HEK293 (cell line): ENCODE measurements around the gene GLI1.

Source experiments
- CTCF ChIP-seq: fragments of 450-650 bp; formaldehyde crosslinking; IDR thresholded peaks from 2 replicates; pipeline ENCODE4 v1.5.1; 2016; ENCODE audit warnings: missing biosample characterization, missing genetic modification characterization
- PBX3 ChIP-seq: sonication (generic); formaldehyde crosslinking; IDR thresholded peaks from 2 replicates; pipeline ENCODE4 v1.8.1; 2022; ENCODE audit warnings: mild to moderate bottlenecking, moderate library complexity, missing genetic modification reagents
- REST ChIP-seq: fragments of 450-650 bp; formaldehyde crosslinking; IDR thresholded peaks from 2 replicates; pipeline ENCODE4 v1.5.1; 2016; ENCODE audit warnings: missing biosample characterization, missing genetic modification characterization
- SETDB1 ChIP-seq: IDR thresholded peaks from one replicate; pipeline ENCODE4 v1.6.1; 2017; ENCODE audit warnings: mild to moderate bottlenecking, low read length, moderate library complexity, mixed read lengths; ENCODE audit not compliant: insufficient read length
- ZEB2 ChIP-seq: fragments of 450-650 bp; formaldehyde crosslinking; IDR thresholded peaks from 2 replicates; pipeline ENCODE4 v1.5.1; 2016; ENCODE audit warnings: missing biosample characterization, missing genetic modification characterization
- ZNF184 ChIP-seq: fragments of 450-650 bp; IDR thresholded peaks from 2 replicates; pipeline ENCODE4 v1.5.1; 2018; ENCODE audit warnings: missing biosample characterization, mild to moderate bottlenecking, missing genetic modification characterization
- ZNF324 ChIP-seq: fragments of 450-650 bp; formaldehyde crosslinking; IDR thresholded peaks from 2 replicates; pipeline ENCODE4 v1.5.1; 2016; ENCODE audit warnings: missing biosample characterization, missing genetic modification characterization
- ZNF449 ChIP-seq: fragments of 450-650 bp; formaldehyde crosslinking; IDR thresholded peaks from 2 replicates; pipeline ENCODE4 v1.5.1; 2017; ENCODE audit warnings: missing biosample characterization, mild to moderate bottlenecking, missing genetic modification characterization, moderate library complexity
- ZNF645 ChIP-seq: fragments of 450-650 bp; formaldehyde crosslinking; IDR thresholded peaks from 2 replicates; pipeline ENCODE4; 2016; ENCODE audit warnings: missing biosample characterization, missing genetic modification characterization
- ZNF670 ChIP-seq: fragments of 450-650 bp; formaldehyde crosslinking; IDR thresholded peaks from 2 replicates; pipeline ENCODE4 v1.5.1; 2016; ENCODE audit warnings: missing biosample characterization, missing genetic modification characterization, low read depth
- ZNF792 ChIP-seq: fragments of 450-650 bp; formaldehyde crosslinking; IDR thresholded peaks from 2 replicates; pipeline ENCODE4 v1.5.1; 2016; ENCODE audit warnings: missing biosample characterization, missing genetic modification characterization

GRCh38 chr12:57500213-57500612 lies 40.6 kb downstream of the GLI1 start:
- TF ChIP-seq REST (tag by site-specific recombination) (no peak), CTCF (no peak), SETDB1 (no peak), ZNF184 (tag by site-specific recombination) (no peak), ZNF324 (tag by site-specific recombination) (no peak), PBX3 (CRISPR knock-in tag) (no peak), ZNF670 (tag by site-specific recombination) (no peak), ZNF792 (tag by site-specific recombination) (no peak), ZEB2 (tag by site-specific recombination) (no peak), ZNF449 (tag by site-specific recombination) (no peak), ZNF645 (tag by site-specific recombination) (no peak)
